ENCODE measurements around the gene PPP6R1. TPM values are rescaled to one million over a fixed set of nuclear protein-coding genes. Genes with fewer than 3 reads are reported as not detected.
A peak's percentile ranks its signal among the peaks of the same experiment; 100 is the strongest.

The PPP6R1 gene
- total and polyA plus RNA-seq, 2 of the 13 experiments (the other 11 are each of a cell fraction or from before 2014, with no cell fraction given): 25.8 to 54.0 TPM

DNA sequence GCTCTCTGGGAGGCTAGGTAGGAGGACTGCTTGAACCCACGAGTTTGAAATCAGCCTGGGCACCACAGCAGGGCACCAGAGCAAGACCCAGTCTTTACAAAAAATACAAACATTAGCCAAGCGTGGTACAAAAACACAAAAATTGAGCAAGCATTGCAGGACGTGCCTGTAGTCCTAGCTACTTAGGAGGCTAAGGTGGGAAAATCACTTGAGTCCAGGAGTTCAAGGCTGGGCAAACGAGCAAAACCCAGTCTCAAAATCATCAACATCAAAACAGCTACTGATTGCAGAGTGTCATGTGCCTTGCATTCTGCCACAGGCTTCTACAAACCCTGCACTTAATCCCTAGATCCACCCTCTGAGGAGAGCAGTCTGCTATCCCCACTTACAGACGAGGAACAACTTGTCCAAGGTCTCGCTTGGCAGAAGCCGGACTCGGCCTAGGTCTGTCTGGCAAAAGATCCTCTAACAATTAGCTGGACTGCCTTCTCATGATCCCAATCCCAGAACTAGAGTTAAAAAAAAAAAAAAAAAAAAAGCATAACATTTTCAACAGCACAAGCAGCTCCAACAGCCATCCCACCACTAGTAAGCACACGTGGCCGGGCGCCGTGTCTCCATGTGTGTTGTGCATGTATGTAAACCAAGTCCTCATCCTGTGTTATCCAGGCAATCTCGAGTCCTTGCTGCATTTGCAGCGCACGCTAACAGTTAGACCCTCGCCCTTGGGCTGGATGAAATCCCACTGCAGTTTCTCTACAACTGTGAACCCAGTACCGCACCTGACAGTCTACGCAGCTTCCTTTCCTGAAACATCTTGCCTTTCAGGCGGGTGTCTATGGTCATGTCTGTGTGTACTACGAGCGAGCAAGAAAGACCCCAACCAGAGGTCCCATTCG lies 2.0 kb downstream of the PPP6R1 start (continued):
- TF ChIP-seq ZNF382 (CRISPR knock-in tag; IDR thresholded peaks at IDR 0.05; ENCODE audit: borderline replicate concordance) (no peak), HMG20A (CRISPR knock-in tag; IDR thresholded peaks at IDR 0.05; ENCODE audit: borderline replicate concordance) (0 out of 2 replicates have a peak, but pooled peaks have one; percentile 34), TGIF2 (CRISPR knock-in tag; IDR thresholded peaks at IDR 0.05) (no peak), REXO4 (CRISPR knock-in tag; IDR thresholded peaks at IDR 0.05; ENCODE audit: borderline replicate concordance) (no peak), SSRP1 (CRISPR knock-in tag; IDR thresholded peaks at IDR 0.05) (no peak; the same call in 1 of the 2 replicates), MEIS1 (CRISPR knock-in tag; IDR thresholded peaks at IDR 0.05; ENCODE audit: borderline replicate concordance) (no peak), CHCHD3 (CRISPR knock-in tag; IDR thresholded peaks at IDR 0.05) (no peak), POGZ (CRISPR knock-in tag; IDR thresholded peaks at IDR 0.05) (no peak), MEF2D (CRISPR knock-in tag; IDR thresholded peaks at IDR 0.05) (no peak; the same call in 1 of the 2 replicates), ELF3 (CRISPR knock-in tag; IDR thresholded peaks at IDR 0.05) (peak; percentile 42; the same call in 1 of the 2 replicates), HNF4G (IDR thresholded peaks at IDR 0.05; ENCODE audit: borderline replicate concordance, low read depth, low read length) (peak; percentile 33; the same call in 1 of the 2 replicates), HNF4G (CRISPR knock-in tag; IDR thresholded peaks at IDR 0.05; ENCODE audit: borderline replicate concordance, low read depth) (no peak), ZNF101 (CRISPR knock-in tag; IDR thresholded peaks at IDR 0.05; ENCODE audit: borderline replicate concordance, low read depth) (no peak), GZF1 (CRISPR knock-in tag; IDR thresholded peaks at IDR 0.05) (no peak), ZNF607 (CRISPR knock-in tag; IDR thresholded peaks at IDR 0.05; ENCODE audit: borderline replicate concordance) (no peak), ZFP37 (CRISPR knock-in tag; IDR thresholded peaks at IDR 0.05; ENCODE audit: borderline replicate concordance) (no peak), ZBTB21 (CRISPR knock-in tag; IDR thresholded peaks at IDR 0.05) (no peak), NBN (conservative IDR thresholded peaks at IDR 0.05) (no peak), CREM (IDR thresholded peaks at IDR 0.05) (peak; percentile 45; the same call in 1 of the 2 replicates), CREM (CRISPR knock-in tag; IDR thresholded peaks at IDR 0.05) (no peak), MXI1 (IDR thresholded peaks at IDR 0.05; ENCODE audit: borderline replicate concordance, low read depth, low read length) (peak; percentile 16; the same call in 1 of the 3 replicates), SAP130 (CRISPR knock-in tag; IDR thresholded peaks at IDR 0.05; ENCODE audit: low read depth) (peak; percentile 71), ZNF329 (CRISPR knock-in tag; IDR thresholded peaks at IDR 0.05; ENCODE audit: low read depth) (no peak), SIX4 (CRISPR knock-in tag; IDR thresholded peaks at IDR 0.05) (no peak), MTF2 (CRISPR knock-in tag; IDR thresholded peaks at IDR 0.05; ENCODE audit: borderline replicate concordance) (no peak), ZMYM3 (CRISPR knock-in tag; IDR thresholded peaks at IDR 0.05) (no peak)
- TF ChIP-seq, protein P1, sequence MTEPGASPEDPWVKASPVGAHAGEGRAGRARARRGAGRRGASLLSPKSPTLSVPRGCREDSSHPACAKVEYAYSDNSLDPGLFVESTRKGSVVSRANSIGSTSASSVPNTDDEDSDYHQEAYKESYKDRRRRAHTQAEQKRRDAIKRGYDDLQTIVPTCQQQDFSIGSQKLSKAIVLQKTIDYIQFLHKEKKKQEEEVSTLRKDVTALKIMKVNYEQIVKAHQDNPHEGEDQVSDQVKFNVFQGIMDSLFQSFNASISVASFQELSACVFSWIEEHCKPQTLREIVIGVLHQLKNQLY (CRISPR knock-in tag; IDR thresholded peaks at IDR 0.05): peak; percentile 78
- TF ChIP-seq, protein P2, sequence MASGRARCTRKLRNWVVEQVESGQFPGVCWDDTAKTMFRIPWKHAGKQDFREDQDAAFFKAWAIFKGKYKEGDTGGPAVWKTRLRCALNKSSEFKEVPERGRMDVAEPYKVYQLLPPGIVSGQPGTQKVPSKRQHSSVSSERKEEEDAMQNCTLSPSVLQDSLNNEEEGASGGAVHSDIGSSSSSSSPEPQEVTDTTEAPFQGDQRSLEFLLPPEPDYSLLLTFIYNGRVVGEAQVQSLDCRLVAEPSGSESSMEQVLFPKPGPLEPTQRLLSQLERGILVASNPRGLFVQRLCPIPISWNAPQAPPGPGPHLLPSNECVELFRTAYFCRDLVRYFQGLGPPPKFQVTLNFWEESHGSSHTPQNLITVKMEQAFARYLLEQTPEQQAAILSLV (CRISPR knock-in tag; IDR thresholded peaks at IDR 0.05; ENCODE audit: borderline replicate concordance): no peak
- TF ChIP-seq, protein P3, sequence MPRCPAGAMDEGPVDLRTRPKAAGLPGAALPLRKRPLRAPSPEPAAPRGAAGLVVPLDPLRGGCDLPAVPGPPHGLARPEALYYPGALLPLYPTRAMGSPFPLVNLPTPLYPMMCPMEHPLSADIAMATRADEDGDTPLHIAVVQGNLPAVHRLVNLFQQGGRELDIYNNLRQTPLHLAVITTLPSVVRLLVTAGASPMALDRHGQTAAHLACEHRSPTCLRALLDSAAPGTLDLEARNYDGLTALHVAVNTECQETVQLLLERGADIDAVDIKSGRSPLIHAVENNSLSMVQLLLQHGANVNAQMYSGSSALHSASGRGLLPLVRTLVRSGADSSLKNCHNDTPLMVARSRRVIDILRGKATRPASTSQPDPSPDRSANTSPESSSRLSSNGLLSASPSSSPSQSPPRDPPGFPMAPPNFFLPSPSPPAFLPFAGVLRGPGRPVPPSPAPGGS (CRISPR knock-in tag; IDR thresholded peaks at IDR 0.05): no peak
